ENCODE data around the gene AKT1.

AKT1 gene

GRCh38 chr14:104771374-104771773 lies 24.2 kb downstream of the AKT1 start:
- DNase-seq = no peak

GRCh38 chr14:104770851-104771272 lies 24.7 kb downstream of the AKT1 start:
- DNase-seq = no peak

GRCh38 chr14:104770072-104770579 lies 25.4 kb downstream of the AKT1 start:
- no peak for DNase-seq

- DNase-seq = no peak
Measured at GRCh38 chr14:104769324-104770071, 26.1 kb downstream of the AKT1 start.

GRCh38 chr14:104768437-104769323 lies 26.9 kb downstream of the AKT1 start:
- DNase-seq = peak; percentile 71

- DNase-seq = no peak
Measured at GRCh38 chr14:104767634-104767918, 28.0 kb downstream of the AKT1 start.

- DNase-seq = peak; percentile 9
Measured at GRCh38 chr14:104766863-104767633, 28.5 kb downstream of the AKT1 start.

GRCh38 chr14:104766256-104766862 lies 29.2 kb downstream of the AKT1 start:
- no peak for DNase-seq

- no peak for DNase-seq
Measured at GRCh38 chr14:104765517-104765916, 30.0 kb downstream of the AKT1 start.

GRCh38 chr14:104758981-104759969 lies 36.3 kb downstream of the AKT1 start:
- no peak for DNase-seq

GRCh38 chr14:104757681-104758392 lies 37.7 kb downstream of the AKT1 start:
- no peak for DNase-seq

GRCh38 chr14:104757238-104757585 lies 38.3 kb downstream of the AKT1 start:
- no peak for DNase-seq

- DNase-seq = no peak
Measured at GRCh38 chr14:104756477-104757237, 38.9 kb downstream of the AKT1 start.

GRCh38 chr14:104755621-104756020 lies 39.9 kb downstream of the AKT1 start:
- no peak for DNase-seq

- no peak for DNase-seq
Measured at GRCh38 chr14:104754213-104754851, 41.2 kb downstream of the AKT1 start.

GRCh38 chr14:104753528-104754212 lies 41.9 kb downstream of the AKT1 start:
- DNase-seq = no peak

- DNase-seq = peak; percentile 100
Measured at GRCh38 chr14:104752735-104753527, 42.6 kb downstream of the AKT1 start, which contains the start of gene SIVA1. TSS of gene SIVA1 (plus strand) at chr14:104753147. CDS start at chr14:104753202, 55 bp downstream.

GRCh38 chr14:104752423-104752734 lies 43.2 kb downstream of the AKT1 start:
- DNase-seq = no peak

All from NCI-H774 (cell line).